Prostate gland (tissue), 2 donors: ENCODE results near the gene NUBPL. TPM values are rescaled to one million over a fixed set of nuclear protein-coding genes. Genes with fewer than 3 reads are reported as not detected.
"Not testable (repeated sequence)": the region's sequence is repeated elsewhere in the genome, so short reads cannot be mapped to it uniquely, and the experiment has no call there.

Experiments used
- DNase-seq: peaks from one replicate; pipeline ENCODE4 v3.0.0-alpha.2; 2019; ENCODE audit warnings: low spot score
- H3K27ac ChIP-seq, 2 donors: fragments of 200-600 bp; sonication (generic); 2 replicates each; pipeline ENCODE4 v1.5.1; 2017 to 2019
- H3K27me3 ChIP-seq: fragments of 200-600 bp; sonication (generic); replicated peaks from 2 replicates; pipeline ENCODE4 v1.5.1; 2019; ENCODE audit not compliant: insufficient read depth
- H3K36me3 ChIP-seq, 2 donors: fragments of 200-600 bp; sonication (generic); 1 replicate in 1 of 2; 2 replicates in 1 of 2; pipeline versions ENCODE4 v1.5.1 to v1.8.1; 2017 to 2019
- H3K4me1 ChIP-seq: fragments of 200-600 bp; sonication (generic); replicated peaks from 2 replicates; pipeline ENCODE4 v1.5.1; 2019
- H3K4me3 ChIP-seq, 2 donors: fragments of 200-600 bp; sonication (generic); 2 replicates each; pipeline ENCODE4 v1.5.1; 2017 to 2019
- H3K9me3 ChIP-seq: fragments of 200-600 bp; sonication (generic); 2 replicates; pipeline ENCODE4 v1.5.1; 2017
- CTCF ChIP-seq, 4 experiments: fragments of 200-600 bp in 2 of 4; fragments of 450-650 bp in 2 of 4; sonication (generic) in 2 of 4; IDR thresholded peaks; 1 replicate in 3 of 4; 2 replicates in 1 of 4; pipeline ENCODE4 v1.5.1; 2016 to 2019; ENCODE audit warnings: antibody characterized with exemption in 4 of 4, mild to moderate bottlenecking in 2 of 4, moderate library complexity in 2 of 4
- POLR2A ChIP-seq: fragments of 450-650 bp; IDR thresholded peaks from one replicate; pipeline ENCODE4 v1.6.1; 2016; ENCODE audit warnings: antibody characterized with exemption, mild to moderate bottlenecking
- POLR2AphosphoS5 ChIP-seq: sonication (generic); formaldehyde crosslinking; IDR thresholded peaks from one replicate; pipeline ENCODE4 v1.6.1; 2017; ENCODE audit warnings: antibody characterized with exemption
- WGBS: methylation state at CpG from one replicate; pipeline ENCODE4 v1.1.5; 2018; 5-methylcytosine and 5-hydroxymethylcytosine counted together
- intact Hi-C: fragments of 100-400 bp; cut with DNase I; formaldehyde crosslinking; loops from one replicate; pipeline ENCODE4 v1.14.2; 2022
- total RNA-seq, 2 donors: library from RNA; depleted of rRNA; stranded (reverse); fragments of >200 nt; gene quantifications; one replicate each; pipeline ENCODE4 v1.1.0, GENCODE V29; 2016

NUBPL gene
- total RNA-seq, 2 donors from 2014 or later = 6.5 to 12.1 TPM

- WGBS = 95% methylated on average over 5 of the region's 5 CpGs
- TF ChIP-seq CTCF (IDR thresholded peaks at IDR 0.05) (no peak), POLR2A (no peak)
Measured at GRCh38 chr14:31613188-31613587, 52.0 kb downstream of the NUBPL start.

GRCh38 chr14:31618884-31619283 is 57.7 kb downstream of the NUBPL start:
- DNase-seq, H3K27ac ChIP-seq, H3K4me3 ChIP-seq, H3K9me3 ChIP-seq, H3K36me3 ChIP-seq, intact Hi-C loops, H3K4me1 ChIP-seq, H3K27me3 ChIP-seq: not testable (repeated sequence)
- WGBS = 78% methylated on average over 2 of the region's 2 CpGs

More at GRCh38 chr14:31613188-31613587, 52.0 kb downstream of the NUBPL start:
- Histone ChIP-seq H3K27me3 (no peaks in the 10 kb centered on the region), H3K4me1 (no peaks in the 10 kb centered on the region), H3K9me3 (no peaks in the 10 kb centered on the region), H3K4me3 (no peak overlapping the region), H3K36me3 (no peaks in the 10 kb centered on the region), H3K27ac (no peak overlapping the region)
- DNase-seq = no peak
- intact Hi-C loops = no loop called here

- no peaks in the 10 kb centered on the region for H3K9me3 ChIP-seq
Measured at GRCh38 chr14:31619440-31619839, 58.2 kb downstream of the NUBPL start.

GRCh38 chr14:31620898-31621297 is 59.7 kb downstream of the NUBPL start:
- intact Hi-C loops, H3K27ac ChIP-seq, H3K36me3 ChIP-seq, DNase-seq, H3K27me3 ChIP-seq, H3K4me1 ChIP-seq, H3K4me3 ChIP-seq, H3K9me3 ChIP-seq: not testable (repeated sequence)
- WGBS = 97% methylated on average over 10 of the region's 10 CpGs

More at GRCh38 chr14:31619440-31619839, 58.2 kb downstream of the NUBPL start:
- TF ChIP-seq POLR2AphosphoS5 = no peak
- no peak for TF ChIP-seq CTCF (IDR thresholded peaks at IDR 0.05)
- TF ChIP-seq POLR2A = no peak
- Histone ChIP-seq H3K27me3 (no peaks in the 10 kb centered on the region), H3K27ac (no peak overlapping the region), H3K36me3 (no peaks in the 10 kb centered on the region), H3K4me3 (no peak overlapping the region), H3K4me1 (no peaks in the 10 kb centered on the region)
- no peak for DNase-seq
- intact Hi-C loops = no loop called here
- 96% methylated on average over 4 of the region's 4 CpGs for WGBS

DNA sequence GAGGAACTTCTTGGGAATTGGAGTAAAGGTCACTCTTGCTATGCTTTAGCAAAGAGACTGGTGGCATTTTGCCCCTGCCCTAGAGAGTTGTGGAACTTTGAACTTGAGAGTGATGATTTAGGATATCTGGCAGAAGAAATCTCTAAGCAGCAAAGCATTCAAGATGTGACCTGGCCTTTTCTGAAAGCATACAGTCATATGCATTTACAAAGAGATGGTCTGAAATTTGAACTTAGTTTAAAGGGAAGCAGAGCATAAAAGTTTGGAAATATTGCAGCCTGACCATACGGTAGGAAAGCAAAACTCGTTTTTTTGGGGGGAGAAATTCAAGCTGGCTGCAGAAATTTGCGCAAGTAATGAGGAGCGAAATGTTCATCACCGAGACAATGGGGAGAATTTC is 60.9 kb downstream of the NUBPL start:
- no peaks in the 10 kb centered on the region for H3K9me3 ChIP-seq
- intact Hi-C loops = no loop called here
- no peaks in the 10 kb centered on the region for H3K36me3 ChIP-seq
- no peak for DNase-seq
- 95% methylated on average over 5 of the region's 5 CpGs for WGBS
- no peak for TF ChIP-seq POLR2A
- TF ChIP-seq POLR2AphosphoS5 = no peak
- TF ChIP-seq CTCF (IDR thresholded peaks at IDR 0.05) = no peak
- H3K4me1 ChIP-seq = no peaks in the 10 kb centered on the region
- no peak overlapping the region for H3K27ac ChIP-seq
- no peaks in the 10 kb centered on the region for H3K27me3 ChIP-seq
- no peak overlapping the region for H3K4me3 ChIP-seq

GRCh38 chr14:31652900-31653299 is 91.7 kb downstream of the NUBPL start:
- H3K4me3 ChIP-seq, H3K27ac ChIP-seq, H3K27me3 ChIP-seq, DNase-seq, intact Hi-C loops, H3K9me3 ChIP-seq, H3K36me3 ChIP-seq, H3K4me1 ChIP-seq: not testable (repeated sequence)
- WGBS = 95% methylated on average over 5 of the region's 5 CpGs
